ENCODE measurements around the gene ANKRD39. TPM values are rescaled to one million over a fixed set of nuclear protein-coding genes. Genes with fewer than 3 reads are reported as not detected.
A peak's percentile ranks its signal among the peaks of the same experiment; 100 is the strongest.

ANKRD39 gene
- 10 to 100 TPM; 12.4 to 18.7 TPM for total RNA-seq

DNA sequence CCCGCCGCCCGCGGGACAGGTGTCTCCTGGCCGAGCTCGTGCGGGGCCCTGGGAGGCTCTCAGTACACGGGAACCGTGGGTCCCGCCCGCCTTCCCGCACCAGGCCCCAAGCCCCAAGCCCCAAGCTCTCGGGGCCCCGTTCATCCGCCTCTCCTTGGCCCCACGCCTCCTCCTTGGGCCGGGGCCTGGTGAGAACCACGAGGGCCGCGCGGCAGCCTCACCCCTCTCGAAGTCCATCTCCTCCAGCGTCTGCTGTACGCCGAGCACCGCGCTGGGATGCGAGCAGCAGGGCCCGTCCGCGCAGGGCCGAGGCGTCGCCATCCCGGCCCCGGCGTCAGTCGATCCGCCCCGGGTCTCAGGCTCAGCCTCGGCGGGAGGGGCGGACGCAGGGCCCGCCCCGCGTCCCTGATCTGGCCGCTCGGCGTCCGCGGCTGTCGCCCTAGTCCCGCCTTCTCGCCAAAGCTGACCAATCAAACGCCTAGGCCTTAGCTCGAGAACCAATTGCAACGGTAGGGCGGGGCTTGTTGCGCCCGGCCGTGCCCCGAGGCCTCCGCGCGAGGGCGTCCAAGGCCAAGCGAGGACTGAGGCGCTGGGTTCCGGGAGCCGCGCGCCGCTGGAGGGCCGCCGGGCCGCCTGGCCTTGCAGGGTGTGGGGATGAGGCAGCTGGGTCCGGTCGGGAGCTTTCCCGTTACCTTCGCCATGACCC, at the start of gene ANKRD39:
TSS of gene ANKRD39 (minus strand) at position 350 of the 706 bp plus-strand sequence. CDS start at position 321, 29 bp downstream.
- no peaks in the 10 kb centered on the region for H3K9me3 ChIP-seq
- H3K27ac ChIP-seq: peak within 1 kb of the TSS; percentile 83
- peak within 1 kb of the TSS; percentile 71 to 78 for H3K9ac ChIP-seq (ENCODE audit: low read depth in 2 of 2, low read length in 2 of 2)
- H3K27me3 ChIP-seq: no peaks in the 10 kb centered on the region
- DNase-seq: peak; percentile 98
- peak within 1 kb of the TSS; percentile 85 for H3K4me3 ChIP-seq
- peak; percentile 80 for TF ChIP-seq CTCF (IDR thresholded peaks at IDR 0.05)
- no peaks in the 10 kb centered on the region for H3K36me3 ChIP-seq
- intact Hi-C loops (cut with DNase I): loop anchor here (2.0 to 5.0 kb wide), 2 partner anchors 36 to 95 kb away; no protein-coding TSS in a partner anchor
- H3K4me1 ChIP-seq: no peaks in the 10 kb centered on the region

- DNase-seq: no peak
- H3K9me3 ChIP-seq: no peaks in the 10 kb centered on the region
- no peaks in the 10 kb centered on the region for H3K36me3 ChIP-seq
- peak overlapping the region; percentile 69 for H3K27ac ChIP-seq
- H3K27me3 ChIP-seq: no peaks in the 10 kb centered on the region
- H3K4me3 ChIP-seq: no peak overlapping the region
- intact Hi-C loops (cut with DNase I): no loop called here
- no peak for TF ChIP-seq CTCF (IDR thresholded peaks at IDR 0.05)
- H3K9ac ChIP-seq (ENCODE audit: low read depth in 2 of 2, low read length in 2 of 2): peak overlapping the region; percentile 16 to 34
- H3K4me1 ChIP-seq: no peaks in the 10 kb centered on the region
These were observed 48.9 kb upstream of the ANKRD39 start for GRCh38 chr2:96906729-96907114.

- Histone ChIP-seq H3K36me3 (no peaks in the 10 kb centered on the region), H3K27me3 (no peaks in the 10 kb centered on the region), H3K9me3 (no peaks in the 10 kb centered on the region), H3K9ac (ENCODE audit: low read depth in 2 of 2, low read length in 2 of 2) (no peak overlapping the region), H3K4me1 (no peaks in the 10 kb centered on the region), H3K27ac (no peak overlapping the region), H3K4me3 (no peak overlapping the region)
- TF ChIP-seq CTCF (IDR thresholded peaks at IDR 0.05): no peak
- no peak for DNase-seq
- intact Hi-C loops (cut with DNase I): no loop called here
These were observed 46.0 kb upstream of the ANKRD39 start for GRCh38 chr2:96903815-96904214.

DNA sequence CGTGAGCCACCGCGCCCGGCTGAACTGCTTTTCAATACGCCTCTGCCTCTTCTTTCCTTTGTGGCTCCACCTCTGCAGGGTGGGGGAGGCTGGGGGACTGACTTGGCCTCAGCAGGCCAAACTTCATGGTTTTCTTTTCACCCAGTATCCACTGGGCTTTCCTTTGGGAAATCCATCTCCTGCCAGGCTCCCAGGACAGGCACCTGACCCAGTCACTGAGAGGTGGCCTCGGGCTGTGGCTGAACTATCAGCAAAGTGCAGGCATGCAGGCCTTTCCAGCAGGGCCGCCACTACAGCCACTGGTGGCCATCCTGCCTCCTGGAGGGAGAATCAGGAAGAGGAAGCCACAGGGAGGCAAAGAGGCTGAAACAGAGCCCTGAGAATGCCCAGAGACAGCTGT, 45.5 kb upstream of the ANKRD39 start:
- Histone ChIP-seq H3K4me1 (no peaks in the 10 kb centered on the region), H3K4me3 (no peak overlapping the region), H3K27me3 (no peaks in the 10 kb centered on the region), H3K27ac (no peak overlapping the region), H3K9me3 (no peaks in the 10 kb centered on the region), H3K36me3 (no peaks in the 10 kb centered on the region), H3K9ac (ENCODE audit: low read depth in 2 of 2, low read length in 2 of 2) (no peak overlapping the region)
- intact Hi-C loops (cut with DNase I): no loop called here
- no peak for TF ChIP-seq CTCF (IDR thresholded peaks at IDR 0.05)
- no peak for DNase-seq

DNA sequence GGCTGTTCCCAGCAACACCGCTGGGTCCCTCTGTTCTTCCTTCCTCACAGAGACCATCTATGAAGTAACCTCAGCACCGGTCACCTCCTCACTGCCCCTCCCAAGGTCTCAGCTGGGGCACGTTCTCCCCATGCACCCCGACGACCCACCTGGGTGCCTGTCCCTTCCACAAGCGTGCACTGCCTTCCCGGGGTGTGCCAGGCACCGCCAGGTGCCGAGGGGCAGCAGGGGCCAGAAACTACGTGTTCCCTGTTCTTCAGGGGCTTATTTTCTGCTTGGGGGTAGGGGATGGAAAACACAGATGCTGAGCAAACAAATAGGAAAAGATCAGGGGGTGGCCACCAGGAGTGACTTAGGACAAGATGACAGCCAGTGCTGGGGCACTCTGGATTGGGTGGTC, 42.4 kb upstream of the ANKRD39 start:
- H3K4me3 ChIP-seq: no peak overlapping the region
- DNase-seq: no peak
- H3K4me1 ChIP-seq: peaks cover 10% of the 10 kb centered on the region
- intact Hi-C loops (cut with DNase I): no loop called here
- no peaks in the 10 kb centered on the region for H3K9me3 ChIP-seq
- no peaks in the 10 kb centered on the region for H3K36me3 ChIP-seq
- no peak for TF ChIP-seq CTCF (IDR thresholded peaks at IDR 0.05)
- no peaks in the 10 kb centered on the region for H3K27me3 ChIP-seq
- no peak overlapping the region for H3K9ac ChIP-seq (ENCODE audit: low read depth in 2 of 2, low read length in 2 of 2)
- no peak overlapping the region for H3K27ac ChIP-seq

All from colonic mucosa (tissue), 4 donors.